OCI-LY1 (cell line): ENCODE measurements around the gene SZRD1.

Experiments
- H2AFZ ChIP-seq: fragments of 200-600 bp; sonication (generic), shearing (Covaris generic); 2 replicates; pipeline ENCODE4 v1.6.0; 2014; ENCODE audit warnings: antibody characterized with exemption, mild to moderate bottlenecking, low read length
- H3F3A ChIP-seq: fragments of 200-600 bp; sonication (generic), shearing (Covaris generic); 2 replicates; pipeline ENCODE4 v1.6.0; 2014; ENCODE audit warnings: mild to moderate bottlenecking, antibody characterized with exemption, low read length, moderate library complexity; ENCODE audit not compliant: insufficient read depth
- H3K27ac ChIP-seq: fragments of 200-600 bp; sonication (generic); 2 replicates; pipeline ENCODE4 v1.5.1; 2014; ENCODE audit warnings: low read length, mixed run types, mild to moderate bottlenecking, low read depth; ENCODE audit not compliant: poor library complexity, severe bottlenecking
- H3K27me3 ChIP-seq: fragments of 200-600 bp; sonication (generic); 2 replicates; pipeline ENCODE4 v1.6.0; 2014; ENCODE audit warnings: antibody characterized with exemption, mild to moderate bottlenecking, low read length, moderate library complexity; ENCODE audit not compliant: insufficient read depth
- H3K36me3 ChIP-seq: fragments of 200-600 bp; sonication (generic); 2 replicates; pipeline ENCODE4 v1.6.1; 2014; ENCODE audit warnings: mild to moderate bottlenecking, antibody characterized with exemption, low read length, moderate library complexity, mixed read lengths; ENCODE audit not compliant: insufficient read depth
- H3K4me1 ChIP-seq: fragments of 200-600 bp; sonication (generic); 2 replicates; pipeline ENCODE4 v1.5.1; 2014; ENCODE audit warnings: mild to moderate bottlenecking, low read length, moderate library complexity; ENCODE audit not compliant: insufficient read depth, severe bottlenecking
- H3K4me2 ChIP-seq: fragments of 200-600 bp; sonication (generic), shearing (Covaris generic); 2 replicates; pipeline ENCODE4 v1.6.1; 2014; ENCODE audit warnings: low read length
- H3K4me3 ChIP-seq: fragments of 200-600 bp; sonication (generic); 2 replicates; pipeline ENCODE4 v1.5.1; 2014; ENCODE audit warnings: low read length, low read depth, mild to moderate bottlenecking, mixed read lengths; ENCODE audit not compliant: poor library complexity, severe bottlenecking
- H3K79me2 ChIP-seq: fragments of 200-600 bp; shearing (Covaris generic); 2 replicates; pipeline ENCODE4 v1.6.1; 2016; ENCODE audit warnings: mixed run types, low read length, mixed read lengths; ENCODE audit not compliant: insufficient read depth
- H3K9ac ChIP-seq: fragments of 200-600 bp; sonication (generic), shearing (Covaris generic); 2 replicates; pipeline ENCODE4 v1.6.1; 2014; ENCODE audit warnings: mild to moderate bottlenecking, low read length, mixed read lengths
- H3K9me2 ChIP-seq: fragments of 200-600 bp; sonication (generic), shearing (Covaris generic); 2 replicates; pipeline ENCODE4 v1.6.1; 2014; ENCODE audit warnings: low read depth, mild to moderate bottlenecking, low read length, mixed read lengths
- H3K9me3 ChIP-seq: fragments of 200-600 bp; shearing (Covaris generic); 2 replicates; pipeline ENCODE4 v1.6.1; 2014; ENCODE audit warnings: low read length, mixed read lengths
- H4K20me1 ChIP-seq: fragments of 200-600 bp; sonication (generic), shearing (Covaris generic); 2 replicates; pipeline ENCODE4 v1.6.0; 2016; ENCODE audit warnings: mild to moderate bottlenecking, low read length; ENCODE audit not compliant: insufficient read depth
- CTCF ChIP-seq: fragments of 200-600 bp; sonication (generic), shearing (Covaris generic); IDR thresholded peaks from 2 replicates; pipeline ENCODE4 v1.5.1; 2017; ENCODE audit warnings: mild to moderate bottlenecking, antibody characterized with exemption, low read length, moderate library complexity, mixed read lengths
- EZH2 ChIP-seq: fragments of 200-600 bp; sonication (generic), shearing (Covaris generic); IDR thresholded peaks from 2 replicates; pipeline ENCODE4 v1.8.0; 2017; ENCODE audit warnings: borderline replicate concordance, mixed run types, mild to moderate bottlenecking, antibody characterized with exemption, low read length, moderate library complexity, mixed read lengths

SZRD1 gene

GRCh38 chr1:16397120-16397519 is 30.1 kb downstream of the SZRD1 start:
- Histone ChIP-seq H3K4me3 (no peak overlapping the region), H3K79me2 (peaks cover 5% of the 10 kb centered on the region; the same call in 1 of the 2 replicates), H3K27me3 (no peaks in the 10 kb centered on the region), H3K27ac (no peak overlapping the region), H3K4me2 (no peak overlapping the region), H3K9me2 (no peaks in the 10 kb centered on the region), H4K20me1 (no peaks in the 10 kb centered on the region), H3K9ac (no peak overlapping the region), H3K36me3 (peaks cover 60% of the 10 kb centered on the region), H3K9me3 (no peaks in the 10 kb centered on the region), H2AFZ (no peak overlapping the region), H3F3A (no peaks in the 10 kb centered on the region), H3K4me1 (no peaks in the 10 kb centered on the region)
- no peak for TF ChIP-seq EZH2
- no peak for TF ChIP-seq CTCF

GRCh38 chr1:16398371-16398953 is 31.4 kb downstream of the SZRD1 start:
- peaks cover 48% of the 10 kb centered on the region for H3K36me3 ChIP-seq

GRCh38 chr1:16402742-16403141 is 35.7 kb downstream of the SZRD1 start:
- H3K36me3 ChIP-seq = peaks cover 15% of the 10 kb centered on the region; the same call in 1 of the 2 replicates
- H3K9me2 ChIP-seq = no peaks in the 10 kb centered on the region
- H4K20me1 ChIP-seq = no peaks in the 10 kb centered on the region
- no peaks in the 10 kb centered on the region for H3K4me1 ChIP-seq
- no peak overlapping the region for H3K27ac ChIP-seq
- no peak overlapping the region for H2AFZ ChIP-seq
- no peaks in the 10 kb centered on the region for H3K27me3 ChIP-seq
- H3K9me3 ChIP-seq = no peaks in the 10 kb centered on the region
- H3K79me2 ChIP-seq = no peaks in the 10 kb centered on the region
- H3F3A ChIP-seq = no peaks in the 10 kb centered on the region
- no peak overlapping the region for H3K9ac ChIP-seq
- TF ChIP-seq EZH2 = no peak
- no peak for TF ChIP-seq CTCF
- no peak overlapping the region for H3K4me2 ChIP-seq
- no peak overlapping the region for H3K4me3 ChIP-seq

More at GRCh38 chr1:16398371-16398953, 31.4 kb downstream of the SZRD1 start:
- TF ChIP-seq EZH2 (no peak), CTCF (no peak)
- Histone ChIP-seq H3F3A (no peaks in the 10 kb centered on the region), H3K4me1 (no peaks in the 10 kb centered on the region), H3K4me3 (no peak overlapping the region), H3K4me2 (no peak overlapping the region), H2AFZ (no peak overlapping the region), H3K27ac (no peak overlapping the region), H3K9me2 (no peaks in the 10 kb centered on the region), H3K79me2 (no peaks in the 10 kb centered on the region), H3K9me3 (no peaks in the 10 kb centered on the region), H3K9ac (no peak overlapping the region), H4K20me1 (no peaks in the 10 kb centered on the region), H3K27me3 (no peaks in the 10 kb centered on the region)
